GM19452 (cell line): ENCODE measurements around the gene TMEM232.

Experiments
- ATAC-seq: cut with Tn5 transposase; IDR thresholded peaks from one replicate; pipeline ENCODE4 v1.9.1; 2021; ENCODE audit not compliant: unreplicated experiment

Gene TMEM232

GRCh38 chr5:110634475-110634874 is 92.0 kb downstream of the TMEM232 start:
- no peak for ATAC-seq

DNA sequence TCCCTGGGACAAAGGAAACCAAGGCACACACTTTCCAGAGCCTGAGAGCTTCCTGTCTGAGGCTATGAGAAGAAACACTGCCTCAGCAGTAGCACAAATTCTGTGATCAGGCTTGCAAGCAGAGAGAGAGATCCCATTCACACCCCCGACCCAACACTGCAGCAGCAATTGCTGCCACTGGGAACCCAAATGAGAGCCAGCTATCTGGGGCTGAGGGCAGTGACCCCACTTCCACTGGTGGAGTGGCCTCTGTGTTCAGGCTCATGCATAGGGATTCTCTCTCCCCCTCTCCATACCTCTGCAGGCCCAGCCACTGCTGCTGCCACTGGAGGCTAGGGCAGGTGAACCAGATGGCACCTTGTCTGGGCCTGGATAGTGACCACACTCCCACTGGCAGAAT is 95.2 kb downstream of the TMEM232 start:
- ATAC-seq = no peak

- no peak for ATAC-seq
Measured at GRCh38 chr5:110630350-110630749, 96.1 kb downstream of the TMEM232 start.

DNA sequence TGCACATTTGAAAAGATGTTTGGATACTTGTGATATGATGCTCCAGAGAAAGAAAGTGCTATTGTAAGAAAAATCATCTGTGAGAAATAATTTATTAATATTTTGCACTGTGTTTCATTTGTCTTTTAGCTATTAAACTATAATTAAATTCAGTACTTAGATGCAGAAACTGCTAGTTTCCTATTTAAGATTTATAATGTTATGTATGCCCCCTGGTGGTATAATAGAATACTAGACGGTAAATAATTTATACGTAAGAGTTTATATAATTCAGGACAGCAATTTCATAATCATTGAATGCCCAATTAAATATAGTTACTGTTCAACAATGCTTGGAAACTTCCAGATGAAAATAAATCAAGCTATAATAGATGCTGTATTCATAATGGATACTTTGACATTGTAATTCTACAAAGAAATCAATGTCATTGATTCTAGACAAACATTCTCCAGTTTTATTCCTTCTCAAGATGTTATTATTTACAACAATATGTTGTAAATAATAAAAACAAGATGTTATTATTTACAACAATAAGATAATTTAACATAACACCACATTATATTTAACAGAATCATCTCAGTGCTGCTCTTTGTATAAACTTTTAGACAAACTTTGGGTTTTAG is 101.0 kb downstream of the TMEM232 start:
- no peak for ATAC-seq

GRCh38 chr5:110623874-110624273 is 102.6 kb downstream of the TMEM232 start:
- ATAC-seq = no peak

GRCh38 chr5:110618941-110619340 is 107.5 kb downstream of the TMEM232 start:
- no peak for ATAC-seq

- no peak for ATAC-seq
Measured at GRCh38 chr5:110616009-110616408, 110.5 kb downstream of the TMEM232 start.

- ATAC-seq = no peak
Measured at GRCh38 chr5:110612794-110613247, 113.7 kb downstream of the TMEM232 start.

DNA sequence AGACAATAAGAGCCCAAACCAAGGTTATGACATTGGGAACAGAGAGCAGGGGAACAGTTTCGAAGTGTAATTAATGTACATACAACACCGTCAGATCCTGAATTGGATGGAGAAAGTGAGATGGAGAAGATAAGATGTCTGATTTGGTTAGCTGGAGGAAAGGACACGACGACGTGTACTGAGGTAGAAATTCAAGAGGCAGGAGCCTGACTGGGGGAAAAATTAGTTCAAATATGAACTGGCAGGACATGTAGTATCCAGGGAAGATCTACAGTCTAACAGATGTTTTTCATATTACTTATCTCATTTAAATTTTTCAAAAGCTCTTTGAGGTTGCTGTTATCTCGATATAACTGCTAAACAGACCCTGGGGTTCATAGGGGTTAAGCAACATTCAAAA is 114.7 kb downstream of the TMEM232 start:
- no peak for ATAC-seq

- no peak for ATAC-seq
Measured at GRCh38 chr5:110594866-110595265, 131.6 kb downstream of the TMEM232 start.

DNA sequence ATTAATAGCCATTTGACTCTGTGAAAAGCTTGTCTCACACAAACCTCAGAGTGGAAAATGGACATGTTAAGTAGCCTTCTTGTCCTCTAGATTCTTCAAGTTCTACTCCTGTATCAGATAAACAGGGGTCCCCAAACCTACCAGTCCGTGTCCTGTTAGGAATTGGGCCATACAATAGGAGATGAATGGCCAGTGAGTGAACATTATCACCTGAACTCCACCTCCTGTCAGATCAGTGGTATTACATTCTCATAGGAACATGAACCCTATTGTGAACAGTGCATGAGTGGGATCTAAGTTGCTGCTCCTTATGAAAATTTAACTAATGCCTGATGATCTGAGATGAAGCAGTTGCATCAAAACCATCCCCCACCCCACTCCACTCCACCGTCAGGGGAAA is 136.3 kb downstream of the TMEM232 start:
- ATAC-seq = no peak

GRCh38 chr5:110588286-110588980 is 138.0 kb downstream of the TMEM232 start:
- no peak for ATAC-seq

DNA sequence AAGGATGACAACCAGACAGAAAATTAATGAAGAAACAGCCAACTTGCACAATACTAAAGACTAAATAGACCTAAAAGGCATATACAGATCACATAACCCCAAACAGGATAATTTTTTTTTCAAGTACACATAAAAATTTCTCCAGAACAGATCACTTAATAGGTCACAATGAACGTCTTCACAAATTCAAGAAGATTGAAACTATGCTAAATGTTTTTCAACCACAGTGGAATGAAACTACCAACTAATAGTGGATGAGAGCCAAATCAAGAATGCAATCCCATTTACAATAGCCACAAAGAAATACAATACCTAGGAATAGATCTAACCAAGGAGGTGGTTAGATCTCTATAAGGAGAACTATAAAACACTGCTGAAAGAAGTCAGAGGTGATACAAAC is 145.8 kb downstream of the TMEM232 start:
- no peak for ATAC-seq

DNA sequence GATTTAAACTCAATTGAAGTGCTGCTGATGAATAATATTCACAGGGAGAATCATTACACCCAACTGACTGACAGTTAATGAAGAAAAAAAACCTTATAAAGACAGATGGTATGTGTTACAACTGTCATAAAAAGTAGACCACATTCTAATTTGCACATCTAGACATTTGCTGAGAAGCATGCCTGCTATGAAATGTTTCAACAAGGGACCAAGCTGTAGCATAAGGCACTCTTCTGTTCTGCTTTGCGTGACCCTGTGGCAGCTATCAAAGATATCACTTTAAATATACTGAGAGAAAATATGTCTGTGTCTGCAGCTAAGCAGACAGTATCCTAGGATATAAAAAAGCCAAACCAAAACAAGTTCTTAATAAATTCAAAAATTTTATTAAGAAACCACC is 153.7 kb downstream of the TMEM232 start:
- ATAC-seq = no peak

- no peak for ATAC-seq
Measured at GRCh38 chr5:110562191-110562590, 164.3 kb downstream of the TMEM232 start.

GRCh38 chr5:110561510-110561909 is 165.0 kb downstream of the TMEM232 start:
- ATAC-seq = no peak

DNA sequence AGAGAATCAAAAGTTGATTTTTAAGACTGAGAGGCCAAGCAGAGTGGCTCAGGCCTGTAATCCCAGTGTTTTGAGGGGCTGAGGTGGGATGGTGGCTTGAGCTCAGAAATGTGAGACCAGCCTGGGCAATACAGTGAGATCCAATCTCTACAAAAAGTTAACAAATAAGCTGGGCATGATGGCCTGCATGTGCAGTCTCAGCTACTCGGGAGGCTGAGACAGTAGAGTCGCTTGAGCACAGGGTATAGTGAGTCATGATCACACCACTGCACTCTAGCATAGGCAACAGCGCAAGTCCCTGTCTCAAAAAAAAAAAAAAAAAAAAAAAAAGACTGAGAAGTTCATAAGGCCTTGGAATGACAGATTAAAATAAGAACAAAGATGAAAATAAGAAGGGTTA is 177.2 kb downstream of the TMEM232 start:
- ATAC-seq = no peak

GRCh38 chr5:110548171-110548570 is 178.3 kb downstream of the TMEM232 start:
- no peak for ATAC-seq

DNA sequence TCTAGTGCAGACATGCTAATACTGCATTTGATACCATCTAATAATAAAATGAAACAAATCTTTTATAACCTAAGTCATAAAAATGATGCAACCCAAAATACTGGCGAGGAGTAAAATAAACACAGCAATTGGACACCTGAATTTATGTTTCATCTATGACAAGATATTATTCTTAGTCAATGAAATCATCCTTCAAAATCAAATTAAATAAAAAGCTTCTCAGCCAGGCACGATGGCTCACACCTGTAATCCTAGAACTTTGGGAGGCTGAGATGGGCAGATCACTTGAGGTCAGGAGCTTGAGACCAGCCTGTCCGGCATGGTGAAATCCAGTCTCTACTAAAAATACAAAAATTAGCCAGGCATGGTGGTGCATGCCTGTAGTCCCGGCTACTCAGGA is 179.0 kb downstream of the TMEM232 start:
- ATAC-seq = no peak

DNA sequence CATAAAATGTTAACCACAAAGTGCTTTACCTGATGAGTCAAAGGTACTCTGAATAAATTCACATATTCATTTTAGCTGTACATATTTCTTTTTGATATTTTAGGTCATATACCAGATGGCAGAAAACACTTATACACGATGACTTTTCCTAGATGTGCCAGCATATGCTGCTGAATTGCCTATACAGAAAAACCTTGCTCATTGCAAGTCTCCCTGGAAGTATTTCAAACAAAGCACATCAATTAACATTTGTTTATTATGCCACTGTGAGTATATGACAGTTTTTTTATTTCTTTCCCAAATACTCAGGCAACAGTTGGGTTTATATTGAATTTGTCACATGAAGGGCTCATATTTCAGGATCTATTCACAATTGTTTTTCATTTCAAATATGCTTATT is 180.8 kb downstream of the TMEM232 start:
- ATAC-seq = no peak

DNA sequence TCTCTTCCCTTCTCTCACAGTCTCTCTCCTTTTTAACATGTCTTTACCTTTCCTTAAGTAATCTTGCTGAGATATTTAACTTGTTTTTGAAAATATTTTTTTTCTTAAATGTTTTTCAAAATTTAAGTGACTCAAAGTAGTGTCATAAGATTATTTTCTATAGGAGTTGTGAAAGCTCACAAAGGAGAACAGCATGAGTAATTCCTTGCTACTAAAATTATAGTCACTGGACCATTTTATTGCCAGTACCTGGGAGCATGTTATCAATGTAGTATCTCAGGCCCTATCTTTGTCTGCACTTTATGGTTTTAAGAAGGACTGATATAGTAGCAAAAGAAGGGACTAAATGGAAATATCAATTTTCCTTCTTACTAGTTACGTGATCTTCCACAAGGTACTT is 181.9 kb downstream of the TMEM232 start:
- ATAC-seq = no peak

- ATAC-seq = no peak
Measured at GRCh38 chr5:110542949-110543348, 183.5 kb downstream of the TMEM232 start.
